ENCODE results near the gene VAV3.
A peak's percentile ranks its signal among the peaks of the same experiment; 100 is the strongest.
"Not testable (repeated sequence)": the region's sequence is repeated elsewhere in the genome, so short reads cannot be mapped to it uniquely, and the experiment has no call there.

The VAV3 gene

GRCh38 chr1:107727866-107728265 lies 237.1 kb downstream of the VAV3 start:
- DNase-seq (ENCODE audit: low read depth) = no peak
- no peak overlapping the region for H3K4me3 ChIP-seq (ENCODE audit: low read length)

GRCh38 chr1:107726860-107727259 lies 238.1 kb downstream of the VAV3 start:
- no peak overlapping the region for H3K4me3 ChIP-seq (ENCODE audit: low read length)
- TF ChIP-seq CTCF (IDR thresholded peaks at IDR 0.05; ENCODE audit: insufficient read depth, low read depth, low read length, missing control alignments) = no peak
- no peak for DNase-seq (ENCODE audit: low read depth)

More at GRCh38 chr1:107727866-107728265, 237.1 kb downstream of the VAV3 start:
- no peak for TF ChIP-seq CTCF (IDR thresholded peaks at IDR 0.05; ENCODE audit: insufficient read depth, low read depth, low read length, missing control alignments)

GRCh38 chr1:107724648-107725047 lies 240.3 kb downstream of the VAV3 start:
- TF ChIP-seq CTCF (IDR thresholded peaks at IDR 0.05; ENCODE audit: insufficient read depth, low read depth, low read length, missing control alignments) = no peak
- no peak overlapping the region for H3K4me3 ChIP-seq (ENCODE audit: low read length)
- peak; percentile 4 for DNase-seq (ENCODE audit: low read depth)

GRCh38 chr1:107720210-107720609 lies 244.8 kb downstream of the VAV3 start:
- not testable (repeated sequence) for H3K4me3 ChIP-seq (ENCODE audit: low read length); DNase-seq (ENCODE audit: low read depth)

- H3K4me3 ChIP-seq (ENCODE audit: low read length) = no peak overlapping the region
- no peak for DNase-seq (ENCODE audit: low read depth)
- TF ChIP-seq CTCF (IDR thresholded peaks at IDR 0.05; ENCODE audit: insufficient read depth, low read depth, low read length, missing control alignments) = no peak
These were observed 255.0 kb downstream of the VAV3 start for GRCh38 chr1:107710005-107710404.

- no peak overlapping the region for H3K4me3 ChIP-seq (ENCODE audit: low read length)
- no peak for DNase-seq (ENCODE audit: low read depth)
- TF ChIP-seq CTCF (IDR thresholded peaks at IDR 0.05; ENCODE audit: insufficient read depth, low read depth, low read length, missing control alignments) = no peak
These were observed 257.9 kb downstream of the VAV3 start for GRCh38 chr1:107707111-107707510.

GRCh38 chr1:107706182-107706581 lies 258.8 kb downstream of the VAV3 start:
- TF ChIP-seq CTCF (IDR thresholded peaks at IDR 0.05; ENCODE audit: insufficient read depth, low read depth, low read length, missing control alignments) = no peak
- DNase-seq (ENCODE audit: low read depth) = no peak
- no peak overlapping the region for H3K4me3 ChIP-seq (ENCODE audit: low read length)

- no peak for TF ChIP-seq CTCF (IDR thresholded peaks at IDR 0.05; ENCODE audit: insufficient read depth, low read depth, low read length, missing control alignments)
- DNase-seq (ENCODE audit: low read depth) = peak; percentile 29
- H3K4me3 ChIP-seq (ENCODE audit: low read length) = no peak overlapping the region
These were observed 260.1 kb downstream of the VAV3 start for GRCh38 chr1:107704911-107705310.

Measured in epithelial cell of esophagus (primary cell).